UCSD-AML1 (cell line): ENCODE measurements around the gene CEP57.
"Not testable (repeated sequence)": the region's sequence is repeated elsewhere in the genome, so short reads cannot be mapped to it uniquely, and the experiment has no call there.

ENCODE experiments used
- DNase-seq: peaks from one replicate; lab custom pipeline; 2025; ENCODE audit not compliant: unreplicated experiment; lab: John Stamatoyannopoulos, UW

Gene CEP57

DNA sequence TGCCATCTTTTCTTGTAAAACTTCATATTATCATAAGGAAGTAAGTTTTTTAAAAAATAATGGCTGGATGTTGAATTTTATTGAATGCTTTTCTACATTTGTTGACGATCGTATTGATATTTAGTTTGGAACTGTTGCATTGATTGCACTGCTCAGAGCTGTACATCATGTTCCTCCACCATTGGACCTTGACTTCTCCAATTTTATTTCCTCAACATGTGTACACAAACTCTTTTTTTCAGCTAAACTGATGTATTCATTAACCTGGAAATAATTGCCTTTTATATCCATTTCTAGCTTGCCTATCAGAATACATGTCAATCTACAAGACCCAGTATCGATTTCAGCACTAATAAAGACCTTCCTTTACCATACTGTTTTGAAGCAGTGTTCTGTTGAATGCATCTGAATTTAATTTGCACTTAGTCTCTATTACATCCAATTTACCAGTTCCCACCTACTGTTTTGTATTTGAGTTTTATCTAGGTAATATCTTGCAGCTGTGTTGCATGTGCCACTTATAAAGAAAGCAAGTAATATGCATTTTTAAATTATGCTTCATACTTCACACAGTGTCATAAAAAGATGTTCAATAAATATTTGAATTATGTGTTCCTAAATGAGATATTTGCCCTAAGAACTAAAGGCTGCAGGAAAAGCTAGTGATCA is 5.5 kb downstream of the CEP57 start:
- DNase-seq, result no peak

DNA sequence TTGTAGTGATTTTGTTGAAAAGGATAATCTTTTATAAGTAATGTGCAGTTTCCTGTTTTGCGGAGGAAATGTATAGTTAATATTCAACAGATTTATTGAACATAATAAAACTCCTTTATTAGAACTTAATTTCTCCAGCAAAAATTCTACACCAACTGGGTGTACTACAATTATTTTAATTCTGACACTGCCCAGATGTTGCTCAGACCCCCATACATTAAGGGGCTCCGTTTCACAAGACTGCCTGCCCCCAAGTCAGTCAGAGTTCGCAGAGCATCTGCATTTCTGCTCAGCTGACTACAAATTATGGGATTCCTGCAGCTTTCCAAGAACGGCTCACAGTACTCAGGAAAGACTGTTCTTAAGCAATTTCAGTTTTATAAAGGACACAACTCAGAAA is 6.2 kb downstream of the CEP57 start:
- no peak for DNase-seq

GRCh38 chr11:95799546-95799945 is 9.2 kb downstream of the CEP57 start:
- DNase-seq, result no peak

DNA sequence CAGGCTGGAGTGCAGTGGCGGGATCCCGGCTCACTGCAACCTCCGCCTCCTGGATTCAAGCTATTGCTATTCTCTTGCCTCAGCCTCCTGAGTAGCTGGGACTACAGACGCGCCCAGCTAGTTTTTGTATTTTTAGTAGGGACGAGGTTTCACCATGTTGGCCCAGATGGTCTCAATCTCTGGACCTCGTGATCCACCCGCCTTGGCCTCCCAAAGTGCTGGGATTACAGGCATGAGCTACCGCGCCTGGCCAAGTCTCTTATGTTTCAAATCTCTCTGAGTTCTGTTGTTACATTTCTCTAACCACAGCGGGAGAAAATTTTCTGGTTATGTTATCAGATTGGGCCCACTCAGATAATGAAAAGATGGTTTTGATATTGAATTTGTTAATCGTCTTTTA is 10.1 kb downstream of the CEP57 start:
- no peak for DNase-seq

- DNase-seq, result no peak
Measured at GRCh38 chr11:95802806-95803205, 12.5 kb downstream of the CEP57 start.

GRCh38 chr11:95803973-95804372 is 13.7 kb downstream of the CEP57 start:
- no peak for DNase-seq

GRCh38 chr11:95805869-95806268 is 15.6 kb downstream of the CEP57 start:
- no peak for DNase-seq

DNA sequence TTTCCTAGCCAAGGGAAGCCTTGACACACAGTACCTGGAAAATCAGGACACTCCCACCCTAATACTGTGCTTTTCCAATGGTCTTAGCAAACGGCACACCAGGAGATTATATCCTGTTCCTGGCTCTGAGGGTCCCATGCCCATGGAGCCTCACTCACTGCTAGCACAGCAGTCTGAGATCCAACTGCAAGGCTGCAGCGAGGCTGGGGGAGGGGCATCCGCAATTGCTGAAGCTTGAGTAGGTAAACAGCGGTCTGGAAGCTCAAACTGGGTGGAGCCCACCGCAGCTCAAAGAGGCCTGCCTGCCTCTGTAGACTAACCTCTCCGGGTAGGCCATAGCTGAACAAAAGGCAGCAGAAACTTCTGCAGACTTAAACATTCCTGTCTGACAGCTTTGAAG is 16.2 kb downstream of the CEP57 start:
- DNase-seq, result not testable (repeated sequence)

DNA sequence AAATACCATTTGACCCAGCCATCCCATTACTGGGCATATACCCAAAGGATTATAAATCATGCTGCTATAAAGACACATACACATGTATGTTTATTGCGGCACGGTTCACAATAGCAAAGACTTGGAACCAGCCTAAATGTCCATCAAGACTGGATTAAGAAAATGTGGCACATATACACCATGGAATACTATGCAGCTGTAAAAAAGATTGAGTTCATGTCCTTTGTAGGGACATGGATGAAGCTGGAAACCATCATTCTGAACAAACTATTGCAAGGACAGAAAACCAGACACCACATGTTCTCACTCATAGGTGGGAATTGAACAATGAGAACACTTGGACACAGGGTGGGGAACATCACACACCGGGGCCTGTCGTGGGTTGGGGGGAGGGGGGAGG is 20.8 kb downstream of the CEP57 start:
- not testable (repeated sequence) for DNase-seq

GRCh38 chr11:95816037-95816436 is 25.7 kb downstream of the CEP57 start:
- no peak for DNase-seq

DNA sequence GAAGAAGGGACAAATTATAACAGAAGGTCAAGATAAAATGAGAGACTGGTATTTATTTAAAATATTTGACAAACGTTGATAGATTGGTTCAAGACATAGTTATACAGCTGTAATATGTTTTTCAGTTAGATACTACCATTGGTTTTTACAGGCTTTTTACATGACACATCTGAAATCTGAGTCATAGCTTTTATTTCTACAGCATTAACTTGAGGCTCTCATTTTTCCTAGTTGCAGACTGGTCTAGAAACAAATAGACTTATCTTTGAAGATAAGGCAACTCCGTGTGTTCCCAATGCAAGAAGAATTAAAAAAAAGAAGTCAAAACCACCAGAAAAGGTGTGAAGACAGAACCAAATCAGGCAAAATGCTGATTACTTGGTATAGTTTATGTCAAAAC is 31.3 kb downstream of the CEP57 start:
- no peak for DNase-seq

- no peak for DNase-seq
Measured at GRCh38 chr11:95827696-95828095, 37.4 kb downstream of the CEP57 start.

- DNase-seq, result no peak
Measured at GRCh38 chr11:95829580-95830259, 39.4 kb downstream of the CEP57 start.

- DNase-seq, result no peak
Measured at GRCh38 chr11:95831198-95831883, 41.0 kb downstream of the CEP57 start.

GRCh38 chr11:95832763-95833162 is 42.5 kb downstream of the CEP57 start:
- DNase-seq, result no peak

DNA sequence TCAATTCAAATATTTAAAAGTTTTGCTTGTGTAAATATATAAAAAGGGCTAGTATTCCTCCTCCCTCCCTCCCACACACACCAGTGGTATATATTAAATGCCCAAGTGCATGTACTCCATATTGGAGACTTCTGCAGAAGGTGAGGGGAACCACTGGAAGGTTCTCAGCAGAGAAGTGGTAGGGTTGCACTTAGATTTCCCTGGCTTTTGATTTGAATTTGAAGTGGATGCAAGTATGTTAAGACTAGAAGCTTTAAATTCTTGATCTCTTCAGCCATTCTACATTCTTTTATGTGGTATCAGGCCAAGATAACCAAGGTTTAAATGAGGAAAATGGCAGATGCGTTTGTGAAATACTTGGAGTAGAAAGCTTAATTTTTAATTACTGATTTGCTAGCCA is 43.1 kb downstream of the CEP57 start:
- DNase-seq, result no peak

DNA sequence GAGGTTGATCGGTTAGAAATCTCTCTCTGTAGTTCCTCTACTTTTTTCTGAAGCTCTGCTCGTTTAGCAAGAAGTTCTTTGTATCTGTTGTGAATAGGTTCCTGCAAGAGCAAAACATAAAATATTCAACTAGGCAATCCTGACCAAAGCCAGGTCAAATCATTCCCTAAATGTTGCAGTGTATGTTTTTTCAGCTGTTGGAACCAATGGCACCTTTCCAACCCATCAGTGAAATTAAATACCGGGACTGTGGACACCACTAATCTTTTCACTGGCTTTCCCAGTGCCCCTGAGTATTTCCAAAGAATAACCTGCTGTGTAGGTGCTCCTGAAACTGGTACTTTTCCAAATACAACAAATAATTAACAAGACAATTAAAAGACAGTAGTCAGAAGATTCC is 45.1 kb downstream of the CEP57 start:
- DNase-seq, result no peak

- DNase-seq, result peak; percentile 25
Measured at GRCh38 chr11:95835768-95836488, 45.6 kb downstream of the CEP57 start.

DNA sequence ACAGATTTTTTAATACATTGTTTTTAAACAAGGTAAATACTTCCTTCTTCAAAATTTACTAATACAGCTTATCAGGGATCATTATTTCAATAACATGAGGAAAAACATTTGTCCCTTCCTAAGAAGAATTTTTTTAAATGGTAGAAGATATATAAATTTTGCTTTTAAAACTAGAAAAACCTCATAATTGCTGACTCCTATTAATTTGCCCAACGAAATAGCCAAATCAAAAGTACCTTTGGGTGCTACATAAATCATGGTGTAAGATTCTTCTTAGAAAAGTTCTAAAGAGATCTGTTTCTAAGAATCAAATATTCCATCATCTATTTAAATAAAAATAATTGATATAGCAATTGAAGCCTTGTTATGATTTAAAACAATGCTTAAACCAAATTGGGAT is 54.9 kb downstream of the CEP57 start:
- no peak for DNase-seq

DNA sequence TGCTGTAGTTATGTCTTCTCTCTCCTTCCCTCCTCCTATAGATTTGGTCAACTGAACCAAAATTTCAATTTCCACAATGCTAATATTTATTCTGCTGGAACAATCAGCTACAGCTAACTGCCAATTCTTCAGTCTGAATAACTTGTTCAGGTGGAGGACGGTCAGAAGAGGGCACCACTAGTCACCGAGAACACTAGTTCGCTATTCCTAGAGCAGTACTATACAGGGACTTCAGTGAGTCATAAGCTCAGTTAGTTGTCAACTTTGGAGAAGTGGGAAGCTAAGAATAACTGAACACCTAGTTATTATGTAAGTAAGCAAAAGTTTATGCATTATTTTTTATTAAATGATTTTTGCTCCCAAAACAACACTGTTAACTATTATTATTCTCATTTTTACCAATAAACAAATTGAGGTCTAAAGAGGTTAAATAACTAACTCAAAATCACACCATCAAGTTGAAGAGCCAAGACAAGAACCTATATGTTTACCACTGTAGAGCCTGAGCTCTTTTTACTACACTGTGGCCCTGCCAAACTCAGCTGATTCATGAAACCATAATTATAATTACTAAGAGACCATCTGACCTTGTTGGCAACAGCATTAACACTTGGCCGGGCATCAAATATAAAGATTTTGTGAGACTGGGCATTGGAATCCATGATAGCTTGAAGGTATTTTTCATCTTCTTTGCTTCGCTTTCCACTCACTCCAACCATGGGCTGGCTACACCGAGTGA is 59.0 kb downstream of the CEP57 start:
- peak; percentile 21 for DNase-seq

- DNase-seq, result no peak
Measured at GRCh38 chr11:95850137-95850536, 59.8 kb downstream of the CEP57 start.
